KG1 (cell line): ENCODE results near the gene KRT73.

Experiments used
- DNase-seq: peaks from one replicate; lab custom pipeline; 2025; lab: John Stamatoyannopoulos, UW

KRT73 gene

DNA sequence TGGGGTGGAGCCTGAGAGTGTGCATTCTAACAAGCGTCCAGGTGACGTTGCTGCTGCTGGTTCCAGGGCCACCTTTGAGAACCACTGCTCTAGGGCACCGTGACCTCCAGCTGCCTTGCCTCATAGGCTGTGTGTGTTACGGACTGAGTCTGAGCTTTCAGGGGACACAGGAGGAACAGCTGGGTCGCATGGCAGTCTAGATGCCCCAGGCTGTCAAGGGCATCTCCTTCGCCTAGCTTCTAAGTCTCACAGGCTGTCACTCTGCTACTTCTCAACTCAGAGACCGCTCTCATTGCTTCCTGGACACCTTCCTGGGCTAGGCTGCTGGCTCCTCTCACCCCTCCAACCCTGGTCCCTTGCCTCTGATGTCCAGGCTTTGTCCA, 965 bp downstream of the KRT73 start:
- no peak for DNase-seq

DNA sequence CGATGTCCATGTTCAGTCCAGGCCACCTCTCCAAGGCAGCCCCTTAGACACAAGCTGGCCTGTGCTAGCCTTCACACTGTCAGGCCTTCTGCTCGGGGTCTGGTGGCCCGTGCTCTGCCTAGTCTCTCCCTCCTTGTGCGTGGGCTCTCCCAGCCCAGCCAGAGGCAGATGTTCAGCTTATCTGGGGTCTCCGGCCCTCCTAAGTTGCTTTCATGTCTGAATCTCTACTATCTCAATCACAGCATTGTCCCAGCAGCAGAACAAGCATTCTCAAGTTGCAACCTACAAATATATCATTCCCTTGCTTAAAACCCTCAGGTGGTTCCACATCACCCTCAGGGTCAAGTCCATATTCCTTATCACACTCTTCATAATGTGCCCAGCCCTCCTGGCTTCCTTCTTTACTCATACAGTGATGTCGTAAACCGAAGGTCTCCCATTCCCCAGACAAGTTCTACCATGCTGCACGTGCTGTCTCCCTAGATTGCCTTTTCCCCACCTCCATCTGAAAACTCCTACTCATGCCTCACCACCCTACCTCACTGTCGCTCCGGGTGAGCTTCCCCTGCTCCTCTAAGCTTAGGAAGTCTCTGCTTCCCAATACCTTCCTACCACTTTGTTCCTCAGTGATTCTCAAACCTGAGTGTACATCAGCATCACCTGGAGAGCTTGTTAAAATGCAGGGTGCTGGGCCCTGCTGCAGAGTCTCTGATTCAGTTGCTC, 1.5 kb downstream of the KRT73 start:
- no peak for DNase-seq

DNA sequence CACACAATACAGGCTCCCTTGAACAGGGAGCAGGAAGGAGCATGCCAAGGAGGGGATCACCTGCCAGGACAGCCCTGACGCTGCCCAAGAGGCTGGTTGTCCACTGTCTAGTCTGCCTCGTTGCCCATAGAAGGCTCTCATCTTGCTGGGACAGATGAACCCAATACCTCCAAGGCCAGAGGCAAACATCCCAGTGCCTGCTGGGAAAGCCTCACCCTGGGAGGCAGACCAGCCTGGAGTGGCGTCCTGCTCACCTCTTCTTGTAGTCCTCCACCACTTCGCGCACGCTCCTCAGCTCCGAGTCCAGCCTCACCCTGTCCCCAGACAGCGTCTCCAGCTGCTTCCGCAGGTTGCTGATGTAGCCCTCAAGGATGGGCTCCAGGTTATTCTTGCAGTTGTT, 2.4 kb downstream of the KRT73 start:
- no peak for DNase-seq

DNA sequence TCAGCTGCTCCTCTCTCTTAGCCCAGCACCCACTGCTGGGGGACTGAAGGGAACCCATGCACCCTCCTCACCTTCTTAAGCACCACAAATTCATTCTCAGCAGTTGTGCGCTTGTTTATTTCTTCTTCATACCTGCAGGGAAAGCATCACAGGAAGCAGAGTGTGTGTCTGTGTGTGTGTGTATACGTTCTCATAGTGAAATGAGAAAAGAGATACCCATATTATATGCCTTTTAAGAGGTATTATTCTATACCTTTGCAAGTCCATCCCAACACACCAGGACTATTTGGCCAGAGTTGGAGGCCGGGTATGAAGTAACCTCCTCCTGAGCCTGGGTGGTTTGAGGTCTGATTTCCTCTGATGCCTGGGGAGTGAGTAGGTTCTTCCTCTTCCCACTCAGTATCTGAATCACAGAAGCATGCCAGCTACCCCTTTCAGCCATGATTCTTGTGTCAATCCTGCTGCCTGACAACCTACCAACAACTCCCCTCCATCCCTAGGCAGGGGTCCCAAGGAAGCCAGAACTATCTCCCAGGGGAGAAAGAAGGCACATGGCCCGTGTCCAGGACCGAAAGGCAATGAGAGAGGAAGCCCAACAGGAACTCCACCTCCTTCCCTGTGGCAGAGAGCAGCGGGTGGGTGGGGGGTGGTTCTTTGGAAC, 3.0 kb downstream of the KRT73 start:
- no peak for DNase-seq

DNA sequence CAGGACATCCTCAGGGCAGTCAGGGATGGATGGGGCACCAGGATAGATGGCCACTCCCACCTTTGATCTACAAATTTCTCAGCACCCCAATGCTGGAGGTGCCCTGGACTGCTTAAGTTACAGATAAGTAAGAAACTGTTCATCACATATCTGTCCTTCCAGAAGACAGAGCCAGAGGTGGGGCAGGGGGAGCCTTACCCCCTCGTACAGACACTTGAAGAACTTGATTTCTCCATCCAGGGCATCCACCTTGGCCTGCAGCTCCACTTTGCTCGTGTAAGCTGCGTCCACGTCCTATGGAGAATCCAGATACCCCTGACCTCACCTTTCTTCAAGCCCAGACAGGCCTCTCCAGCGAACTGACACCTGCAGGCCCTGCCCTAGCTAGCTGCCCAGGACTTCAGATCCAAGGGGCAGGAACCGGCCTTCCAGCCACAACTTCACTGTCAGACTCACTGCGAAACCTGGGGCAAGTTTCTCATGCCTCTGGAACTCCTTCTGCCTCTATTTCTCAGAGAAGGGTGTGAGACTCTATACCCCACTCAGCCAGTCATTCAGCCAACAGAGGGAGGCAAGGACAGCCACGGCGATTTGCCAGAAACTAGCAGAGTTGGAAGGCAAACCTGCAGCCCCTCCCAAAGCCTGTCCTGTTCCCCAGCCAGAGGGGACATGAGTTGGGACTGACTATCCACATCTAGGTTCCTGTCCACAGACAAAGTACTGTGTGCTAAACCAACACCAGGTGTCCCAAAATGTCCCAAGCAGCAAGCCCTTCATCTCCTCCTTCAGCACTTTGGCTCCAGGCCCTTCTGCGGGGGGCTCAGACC, 3.8 kb downstream of the KRT73 start:
- no peak for DNase-seq

DNA sequence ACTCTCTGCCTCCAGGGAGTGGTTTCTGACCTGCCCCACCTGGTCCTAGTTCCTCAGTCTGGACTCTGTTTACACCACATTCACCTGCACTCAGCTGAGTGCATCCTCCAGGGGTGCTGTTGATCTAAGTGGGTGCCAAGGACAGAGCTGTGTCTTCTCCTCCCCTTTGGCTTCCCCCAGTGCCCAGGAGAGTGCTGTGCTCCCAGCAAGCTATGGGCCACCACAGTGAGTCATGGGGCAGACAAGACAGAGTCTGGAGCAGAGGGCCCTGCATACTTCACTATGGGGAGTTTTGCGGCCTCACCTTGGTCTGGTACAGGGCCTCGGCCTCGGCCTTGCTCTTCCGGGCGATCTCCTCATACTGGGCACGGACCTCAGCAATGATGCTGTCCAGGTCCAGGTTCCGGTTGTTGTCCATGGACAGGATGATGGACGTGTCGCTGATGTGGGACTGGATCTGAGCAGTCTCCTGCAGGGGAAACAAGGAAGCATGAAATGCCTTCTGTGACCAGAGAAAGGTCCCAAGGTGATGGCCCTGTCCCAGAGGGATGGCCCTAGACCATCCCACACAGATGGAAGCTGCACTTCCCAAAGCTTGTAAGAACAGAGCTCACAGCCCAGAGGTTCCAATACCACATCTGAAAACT, 4.9 kb downstream of the KRT73 start:
- DNase-seq: no peak

DNA sequence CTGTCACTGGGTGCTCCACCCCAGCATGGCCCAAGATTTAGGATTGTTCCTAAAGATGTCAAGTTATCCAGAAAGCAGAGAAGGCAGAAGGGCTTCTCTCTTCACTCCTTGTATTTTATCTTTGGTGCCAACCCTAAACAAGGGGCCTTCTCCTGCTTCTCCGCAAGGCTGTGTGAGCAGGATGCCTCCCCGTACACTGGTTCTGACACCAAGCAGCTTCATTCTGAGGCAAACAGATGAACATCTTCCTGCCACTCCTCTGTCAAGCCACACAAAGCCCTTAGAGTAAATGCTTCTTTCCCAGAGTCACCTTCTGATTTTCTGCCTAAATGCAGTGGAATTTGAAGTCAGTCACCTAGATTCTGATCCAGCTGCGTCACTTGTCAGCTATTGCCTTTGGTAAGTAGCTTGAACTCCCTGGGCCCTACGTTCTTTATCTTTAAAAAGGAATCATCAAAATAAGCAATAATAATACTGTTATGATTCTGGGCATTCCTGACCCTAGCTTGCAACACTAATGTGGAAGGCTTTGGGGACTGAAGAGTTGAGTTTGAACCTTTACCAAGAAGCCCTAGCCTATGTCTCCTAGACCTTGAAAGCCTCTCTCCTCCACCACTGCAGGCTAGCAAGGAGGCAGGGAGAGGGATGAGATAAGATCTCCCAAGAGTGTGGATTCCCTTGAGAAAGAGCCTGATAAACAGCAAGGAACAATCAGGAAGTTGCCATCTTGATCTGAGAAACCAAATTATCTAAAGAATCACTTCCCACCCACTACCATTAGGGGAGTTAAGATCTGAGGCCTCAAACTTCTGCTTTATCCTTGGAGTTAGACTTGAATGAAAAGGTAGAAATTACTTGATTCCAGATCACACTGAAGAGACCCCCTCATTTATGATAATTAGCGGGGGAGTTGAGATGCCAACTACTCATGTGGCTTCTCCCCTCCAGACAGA, 5.7 kb downstream of the KRT73 start:
- no peak for DNase-seq

DNA sequence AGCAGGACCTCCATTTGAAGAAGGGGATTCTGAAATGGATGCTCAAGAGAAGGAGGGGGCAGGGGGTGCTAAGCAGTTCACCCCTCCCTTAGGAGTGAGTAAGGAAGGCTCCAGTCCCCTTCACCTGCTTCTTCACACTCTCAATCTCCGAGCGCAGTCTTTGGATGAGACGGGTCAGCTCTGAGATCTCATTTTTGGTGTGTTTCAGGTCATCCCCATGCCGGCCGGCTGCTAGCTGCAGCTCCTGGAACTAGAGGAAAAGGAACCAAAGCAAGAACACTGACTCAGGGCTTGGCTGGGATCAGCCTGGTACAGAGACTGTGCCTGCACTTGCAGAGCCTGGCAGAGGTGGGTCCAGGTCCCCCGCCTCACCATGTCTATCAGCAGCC, 7.3 kb downstream of the KRT73 start:
- no peak for DNase-seq

DNA sequence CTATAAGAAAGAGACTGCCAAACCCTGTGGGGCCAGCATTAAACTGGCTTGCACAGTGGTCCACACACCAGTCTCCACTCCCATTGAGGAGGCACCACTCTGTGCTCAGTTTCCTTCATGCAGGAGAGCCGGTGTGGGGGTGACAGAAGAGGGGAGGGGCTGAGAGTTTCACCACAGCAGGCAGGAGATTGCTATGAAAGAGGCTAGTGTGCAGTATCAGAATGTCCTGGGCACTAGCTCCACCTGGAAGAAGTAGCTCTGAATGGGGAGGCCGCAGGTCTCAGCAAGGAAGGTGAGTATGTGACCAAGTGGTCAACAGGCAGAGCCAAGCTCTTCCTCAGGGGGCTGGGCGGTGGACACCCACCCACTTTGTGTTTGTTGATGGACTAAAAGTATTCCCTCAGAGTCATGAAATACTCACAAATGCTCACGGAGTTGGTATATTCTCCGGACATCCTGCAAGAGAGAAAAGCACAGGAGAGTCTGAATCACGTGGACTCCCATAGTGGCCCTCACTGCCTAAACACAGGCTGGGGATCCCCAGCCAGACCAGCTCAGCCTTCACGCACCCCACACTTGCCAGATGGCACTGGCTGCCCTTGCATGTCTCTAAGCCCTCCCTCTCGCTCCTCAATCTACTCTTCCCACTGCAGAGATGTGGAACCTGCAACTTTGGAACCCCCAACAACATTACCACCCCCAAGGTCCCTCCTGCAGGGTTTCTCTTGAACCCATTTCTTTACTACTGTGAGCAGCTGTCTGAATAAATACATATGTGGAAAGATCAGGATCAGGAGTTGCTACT, 9.3 kb downstream of the KRT73 start:
- DNase-seq: no peak

DNA sequence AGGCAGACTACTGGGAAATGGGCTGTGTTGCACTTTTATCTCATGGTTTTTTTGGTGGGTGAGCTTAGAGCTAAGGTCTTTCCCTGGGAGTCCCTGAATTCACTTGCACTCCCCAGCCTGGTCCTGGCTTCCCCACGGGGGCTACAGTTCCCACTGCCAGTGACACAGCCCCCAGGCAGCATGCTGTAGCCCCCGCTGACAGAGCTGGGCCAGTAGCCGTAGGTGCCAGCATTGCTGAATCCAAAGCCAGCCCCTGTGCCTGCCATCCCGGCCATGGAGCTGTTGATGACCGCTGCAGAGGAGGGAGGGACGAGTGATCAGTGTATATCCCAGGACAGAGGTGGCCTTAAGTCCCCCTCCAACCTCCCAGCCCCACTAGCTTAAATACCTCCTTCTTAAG, 10.2 kb downstream of the KRT73 start:
- DNase-seq: no peak

DNA sequence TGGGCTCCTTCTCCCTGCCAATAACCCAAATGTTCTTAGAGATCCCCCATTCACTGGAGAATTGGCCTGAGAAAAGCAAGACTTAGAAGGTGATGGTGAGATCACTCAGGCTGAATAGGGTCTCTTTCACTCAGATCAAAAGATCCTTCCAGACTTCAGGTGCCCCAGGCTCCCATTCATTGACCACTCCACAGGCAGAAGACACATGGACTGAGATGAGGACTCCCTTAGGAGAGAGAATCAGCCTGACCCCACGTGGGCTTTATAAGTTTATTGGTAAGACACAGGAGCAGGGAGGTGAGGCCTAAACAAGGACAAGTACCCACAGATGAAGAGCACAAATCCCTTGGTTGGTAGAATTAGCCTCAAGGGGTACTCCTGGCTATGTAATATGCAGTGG, 11.0 kb downstream of the KRT73 start:
- no peak for DNase-seq

DNA sequence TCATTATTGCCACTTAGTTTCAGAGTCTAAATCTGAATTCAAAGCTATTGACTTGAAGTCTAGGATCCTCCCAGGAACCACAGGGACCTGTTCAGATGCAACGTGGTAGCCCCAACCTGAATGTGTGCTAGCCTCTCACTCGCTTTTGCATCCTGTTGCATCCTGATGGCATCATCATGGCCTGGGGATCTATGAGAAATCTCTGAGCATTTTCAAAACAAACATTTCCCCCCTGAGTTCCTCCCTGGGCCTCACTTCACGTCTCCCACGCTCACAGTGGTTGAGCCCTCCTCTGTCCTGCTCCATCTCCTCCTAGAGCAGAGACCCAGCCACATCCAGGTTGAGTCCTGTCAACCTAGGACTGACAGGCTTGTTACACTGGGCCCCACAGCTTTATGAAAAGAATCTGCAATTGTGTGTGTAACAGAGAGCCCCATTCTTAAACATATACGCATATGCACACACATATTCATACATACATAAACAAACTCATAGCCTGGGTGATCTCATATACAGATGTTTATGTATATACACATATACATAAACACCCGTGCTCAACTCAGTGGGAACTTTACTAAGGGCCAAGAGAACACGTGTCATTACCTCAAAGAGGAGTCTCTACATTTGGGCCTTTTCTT, 11.7 kb downstream of the KRT73 start:
- DNase-seq: no peak

DNA sequence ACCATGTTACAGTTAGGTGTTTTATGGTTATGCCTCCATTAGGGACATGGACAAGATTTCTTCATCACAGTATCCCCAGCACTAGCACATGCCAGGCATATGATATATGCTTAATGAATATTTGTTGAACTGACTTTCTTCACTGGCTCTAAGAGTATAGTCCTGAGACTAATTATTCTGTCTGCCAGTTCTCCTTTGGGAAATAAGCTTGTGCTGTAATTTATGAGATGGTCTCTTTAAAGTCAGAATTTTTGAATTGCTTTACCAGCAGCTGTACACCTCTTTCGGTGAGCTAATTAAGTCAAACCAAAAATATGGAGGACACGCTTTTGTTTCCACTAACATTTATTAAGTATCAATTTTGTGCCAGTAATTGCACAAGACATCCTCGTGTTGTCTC, 12.3 kb downstream of the KRT73 start:
- DNase-seq: no peak

DNA sequence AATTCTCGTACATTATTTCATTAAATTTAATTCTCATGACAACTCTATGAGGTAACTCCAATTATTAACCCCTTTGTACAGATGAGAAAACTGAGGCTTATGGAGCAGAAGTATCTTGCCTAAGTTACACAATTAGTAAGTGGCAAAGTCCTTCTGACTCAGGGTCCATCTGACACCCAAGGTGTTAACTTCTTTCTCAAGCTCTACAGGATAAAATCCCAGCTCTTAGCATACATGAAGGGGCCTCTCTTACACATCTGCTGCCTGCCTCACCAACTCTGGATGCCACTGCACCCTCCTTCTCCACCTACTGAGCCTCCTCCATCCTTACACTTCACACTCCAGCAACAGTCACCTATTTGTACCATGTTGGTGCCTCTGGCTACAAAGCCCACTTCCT, 12.8 kb downstream of the KRT73 start:
- DNase-seq: no peak

DNA sequence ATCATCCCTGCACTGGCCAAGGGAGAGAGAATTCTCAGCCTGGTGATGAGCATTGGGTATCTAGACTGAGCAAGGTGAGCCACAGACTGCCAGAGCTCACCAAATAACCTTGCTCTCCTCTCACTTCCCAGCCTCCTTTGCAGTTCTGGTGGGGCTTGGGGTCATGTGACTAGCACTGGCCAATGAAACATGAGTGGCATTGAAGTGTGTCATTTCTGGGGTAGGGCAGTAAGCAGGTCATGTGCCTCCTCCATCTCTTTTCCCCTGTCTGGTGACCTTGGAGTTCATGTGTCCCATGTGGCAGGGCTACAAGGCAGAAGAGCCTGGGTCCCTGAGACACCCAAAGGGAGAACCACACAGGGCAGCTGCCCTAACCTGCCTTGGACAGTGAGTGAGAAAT, 13.5 kb downstream of the KRT73 start:
- DNase-seq: no peak

DNA sequence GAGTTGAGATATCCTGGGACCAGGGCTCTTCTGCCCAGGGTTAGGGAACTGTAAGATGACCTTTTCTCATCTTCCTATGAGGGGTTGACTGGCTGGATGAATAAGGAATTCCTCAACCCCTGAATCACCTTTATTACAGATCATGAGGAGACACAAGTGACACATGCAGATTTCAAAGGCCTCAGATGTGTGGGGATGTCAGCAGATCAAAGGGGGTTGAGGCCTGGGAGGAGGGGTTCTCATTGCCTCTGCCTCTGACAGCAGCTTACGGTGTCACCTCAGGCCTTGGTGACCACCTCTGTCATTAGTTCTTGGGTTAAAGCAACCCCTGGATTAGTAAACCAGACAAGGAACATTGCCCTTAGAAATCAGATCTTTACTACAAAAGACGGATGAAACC, 15.0 kb downstream of the KRT73 start:
- DNase-seq: no peak

DNA sequence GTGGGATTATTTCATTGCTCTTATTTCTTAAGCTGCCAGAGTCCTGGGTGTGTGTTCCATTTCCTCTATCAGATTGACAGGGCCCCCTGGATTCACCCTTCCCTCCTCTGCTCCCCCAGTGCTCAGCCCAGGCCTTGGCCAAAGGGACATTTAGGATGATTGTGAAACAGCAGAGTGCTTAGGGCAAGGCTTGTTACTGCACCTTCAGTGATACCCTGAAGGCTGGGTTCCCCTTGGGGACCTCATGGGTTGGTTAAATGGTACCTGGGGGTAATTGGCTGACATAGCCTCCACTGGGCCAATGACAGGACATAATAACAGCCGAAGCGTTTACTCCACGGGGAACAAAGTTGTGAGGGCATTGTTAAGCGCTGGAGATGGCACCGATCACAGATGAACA, 15.8 kb downstream of the KRT73 start:
- no peak for DNase-seq

DNA sequence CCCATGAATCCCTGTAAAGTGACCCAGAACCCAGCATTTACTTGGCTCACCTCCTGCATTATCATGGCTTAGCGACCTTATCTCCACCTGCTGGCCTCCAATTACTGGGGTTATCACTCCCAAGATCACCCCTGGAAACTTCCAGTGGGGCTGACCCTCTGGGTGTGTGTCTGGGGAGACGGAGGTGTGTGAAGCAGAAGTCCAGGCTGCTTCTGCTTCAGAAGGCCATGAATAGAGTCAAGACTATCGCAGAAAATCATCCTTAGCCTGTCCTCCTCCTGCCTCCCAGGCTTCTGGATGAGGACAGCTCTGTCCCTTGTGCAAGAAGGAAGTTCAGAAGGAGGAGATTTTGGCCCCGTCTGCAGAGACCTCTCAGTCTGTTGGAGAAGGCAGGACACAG, 16.7 kb downstream of the KRT73 start:
- no peak for DNase-seq

DNA sequence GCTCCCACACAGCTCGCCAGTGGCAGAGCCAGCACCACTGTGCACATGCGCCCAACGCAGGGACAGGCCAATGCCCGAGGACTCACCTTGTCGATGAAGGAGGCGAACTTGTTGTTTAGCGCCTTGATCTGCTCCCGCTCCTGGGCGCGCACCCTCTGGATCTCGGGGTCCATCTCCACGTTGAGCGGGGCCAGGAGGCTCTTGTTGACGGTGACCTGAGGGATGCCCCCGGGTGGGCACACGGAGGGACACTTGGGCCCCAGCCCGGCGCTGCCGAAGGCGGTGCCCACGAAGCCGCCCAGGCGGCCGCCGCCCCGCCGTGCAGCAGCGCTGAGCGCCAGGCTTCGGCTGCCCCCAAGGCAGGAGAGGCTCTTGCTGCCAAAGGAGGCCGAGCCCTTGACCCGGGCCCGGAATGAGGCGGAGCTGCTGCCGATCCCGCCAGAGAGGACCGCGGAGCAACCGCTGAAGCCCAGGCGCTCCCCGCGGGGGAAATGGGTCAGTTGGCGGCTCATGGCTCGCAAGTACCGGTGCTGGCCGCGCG, 17.3 kb downstream of the KRT73 start, which contains the start of gene KRT72:
KRT72 (minus strand) TSS at position 523 of the 541 bp plus-strand sequence; CDS start at position 512, 11 bp downstream.
- no peak for DNase-seq

DNA sequence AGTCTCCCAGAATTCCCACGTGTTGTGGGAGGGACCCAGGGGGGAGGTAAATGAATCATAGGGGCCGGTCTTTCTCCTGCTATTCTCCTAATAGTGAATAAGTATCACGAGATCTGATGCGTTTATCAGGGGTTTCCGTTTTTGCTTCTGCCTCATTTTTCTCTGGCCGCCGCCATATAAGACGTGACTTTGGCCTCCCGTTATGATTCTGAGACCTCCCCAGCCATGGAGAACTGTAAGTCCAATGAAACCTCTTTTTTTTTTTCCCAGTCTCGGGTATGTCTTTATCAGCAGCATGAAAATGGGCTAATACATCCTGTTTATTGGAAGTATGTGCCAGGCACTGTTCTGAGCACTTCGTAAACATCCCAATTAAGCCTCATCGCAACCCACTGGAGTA, 17.9 kb downstream of the KRT73 start:
- no peak for DNase-seq
